Brain pericyte (primary cell): ENCODE measurements around the gene TRIM46.
A peak's percentile ranks its signal among the peaks of the same experiment; 100 is the strongest.
"Not testable (repeated sequence)": the region's sequence is repeated elsewhere in the genome, so short reads cannot be mapped to it uniquely, and the experiment has no call there.

Experiments used
- DNase-seq: peaks from one replicate; pipeline ENCODE4 v3.0.0-alpha.2; 2012; ENCODE audit warnings: low read depth, low spot score

TRIM46 gene

DNA sequence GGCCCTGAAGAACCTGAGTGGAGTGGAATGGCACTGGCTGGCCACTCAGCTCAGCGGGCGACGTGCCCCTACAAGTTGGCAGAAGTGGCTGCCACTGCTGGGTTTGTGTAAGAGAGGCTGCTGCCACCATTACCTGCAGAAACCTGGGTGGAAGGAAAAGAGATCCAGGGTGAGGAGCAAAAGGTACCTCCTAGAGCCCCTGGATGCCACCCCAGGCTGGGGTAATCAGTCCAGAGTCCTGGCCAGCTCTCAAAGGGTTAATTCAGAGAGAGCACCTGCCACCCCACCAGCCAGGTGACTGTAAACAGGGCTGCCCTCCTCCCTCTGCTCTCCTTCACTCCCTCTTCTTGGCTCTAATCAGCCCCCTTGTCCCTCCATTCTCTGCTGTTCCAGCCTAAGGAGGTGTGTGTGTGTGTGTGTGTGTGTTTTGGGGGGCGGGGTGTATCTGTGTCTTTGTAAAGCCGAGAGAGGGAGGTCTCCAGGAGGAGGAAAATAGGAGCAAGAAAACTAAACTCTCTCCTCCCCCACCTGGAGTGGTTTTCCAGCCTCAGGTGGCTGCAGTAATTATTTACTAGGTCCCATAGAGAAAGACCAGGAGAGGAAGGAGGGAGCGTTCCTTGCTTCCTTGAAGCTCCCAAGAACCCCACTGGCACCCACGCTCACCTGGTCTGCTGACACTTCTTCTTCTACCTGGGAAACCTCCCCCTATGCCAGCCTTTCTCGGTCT is 12.6 kb downstream of the TRIM46 start:
- DNase-seq, result no peak

GRCh38 chr1:155186794-155187455 is 13.3 kb downstream of the TRIM46 start:
- no peak for DNase-seq

- no peak for DNase-seq
Measured at GRCh38 chr1:155187456-155187891, 13.8 kb downstream of the TRIM46 start.

- no peak for DNase-seq
Measured at GRCh38 chr1:155188268-155188667, 14.6 kb downstream of the TRIM46 start.

DNA sequence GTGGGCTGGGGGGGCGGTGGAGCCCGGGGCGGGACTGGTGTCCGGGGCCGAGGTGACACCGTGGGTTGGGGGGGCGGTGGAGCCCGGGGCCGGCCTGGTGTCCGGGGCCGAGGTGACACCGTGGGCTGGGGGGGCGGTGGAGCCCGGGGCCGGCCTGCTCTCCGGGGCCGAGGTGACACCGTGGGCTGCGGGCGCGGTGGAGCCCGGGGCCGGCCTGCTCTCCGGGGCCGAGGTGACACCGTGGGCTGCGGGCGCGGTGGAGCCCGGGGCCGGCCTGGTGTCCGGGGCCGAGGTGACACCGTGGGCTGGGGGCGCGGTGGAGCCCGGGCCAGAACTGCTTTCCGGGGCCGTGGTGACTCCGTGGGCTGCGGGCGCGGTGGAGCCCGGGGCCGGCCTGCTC is 16.3 kb downstream of the TRIM46 start:
- not testable (repeated sequence) for DNase-seq

DNA sequence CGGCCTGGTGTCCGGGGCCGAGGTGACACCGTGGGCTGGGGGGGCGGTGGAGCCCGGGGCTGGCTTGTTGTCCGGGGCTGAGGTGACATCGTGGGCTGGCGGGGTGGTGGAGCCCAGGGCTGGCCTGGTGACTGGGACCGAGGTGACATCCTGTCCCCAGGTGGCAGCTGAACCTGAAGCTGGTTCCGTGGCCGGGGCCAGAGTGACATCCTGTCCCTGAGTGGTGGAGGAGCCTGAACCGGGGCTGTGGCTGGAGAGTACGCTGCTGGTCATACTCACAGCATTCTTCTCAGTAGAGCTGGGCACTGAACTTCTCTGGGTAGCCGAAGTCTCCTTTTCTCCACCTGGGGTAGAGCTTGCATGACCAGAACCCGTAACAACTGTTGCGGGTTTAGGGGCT is 18.3 kb downstream of the TRIM46 start:
- DNase-seq, result no peak

- no peak for DNase-seq
Measured at GRCh38 chr1:155192346-155193274, 19.0 kb downstream of the TRIM46 start.

DNA sequence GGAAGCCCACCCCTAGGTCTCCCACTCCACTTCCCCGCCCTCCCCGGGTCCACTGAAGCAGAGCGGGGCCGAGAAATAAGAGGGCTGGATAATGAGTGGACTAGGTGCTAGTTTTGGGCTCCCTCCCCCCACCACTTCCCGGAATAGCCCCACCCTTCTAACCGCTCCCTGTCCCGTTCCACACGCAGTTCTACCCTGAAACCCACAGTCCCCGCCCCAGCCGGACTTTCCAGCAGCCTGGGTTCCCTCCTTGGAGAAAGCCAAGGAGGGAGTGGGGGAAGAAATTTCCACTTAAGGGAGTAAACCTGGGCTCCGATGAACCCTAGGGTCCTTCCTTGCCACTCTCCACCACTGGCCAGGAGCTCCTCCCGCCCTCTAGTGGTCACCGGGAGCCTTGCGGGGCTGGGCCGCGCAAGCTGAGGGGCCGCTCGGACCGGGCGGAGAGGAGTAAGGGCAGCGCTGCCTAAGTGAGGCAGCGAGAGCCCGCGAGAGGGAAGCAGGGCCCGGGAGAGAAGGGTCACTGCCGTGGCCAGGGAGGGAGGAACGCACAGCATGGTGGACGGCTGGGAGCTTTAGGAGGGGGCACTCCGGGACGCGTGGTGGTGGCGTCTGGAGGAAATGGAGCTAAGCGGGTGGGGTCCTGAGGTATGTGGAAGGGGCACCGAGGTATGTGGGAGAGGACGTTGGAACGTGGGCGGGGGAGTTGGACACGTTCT is 19.8 kb downstream of the TRIM46 start:
- DNase-seq, result peak; percentile 71

- not testable (repeated sequence) for DNase-seq
Measured at GRCh38 chr1:155193991-155194240, 20.3 kb downstream of the TRIM46 start.

DNA sequence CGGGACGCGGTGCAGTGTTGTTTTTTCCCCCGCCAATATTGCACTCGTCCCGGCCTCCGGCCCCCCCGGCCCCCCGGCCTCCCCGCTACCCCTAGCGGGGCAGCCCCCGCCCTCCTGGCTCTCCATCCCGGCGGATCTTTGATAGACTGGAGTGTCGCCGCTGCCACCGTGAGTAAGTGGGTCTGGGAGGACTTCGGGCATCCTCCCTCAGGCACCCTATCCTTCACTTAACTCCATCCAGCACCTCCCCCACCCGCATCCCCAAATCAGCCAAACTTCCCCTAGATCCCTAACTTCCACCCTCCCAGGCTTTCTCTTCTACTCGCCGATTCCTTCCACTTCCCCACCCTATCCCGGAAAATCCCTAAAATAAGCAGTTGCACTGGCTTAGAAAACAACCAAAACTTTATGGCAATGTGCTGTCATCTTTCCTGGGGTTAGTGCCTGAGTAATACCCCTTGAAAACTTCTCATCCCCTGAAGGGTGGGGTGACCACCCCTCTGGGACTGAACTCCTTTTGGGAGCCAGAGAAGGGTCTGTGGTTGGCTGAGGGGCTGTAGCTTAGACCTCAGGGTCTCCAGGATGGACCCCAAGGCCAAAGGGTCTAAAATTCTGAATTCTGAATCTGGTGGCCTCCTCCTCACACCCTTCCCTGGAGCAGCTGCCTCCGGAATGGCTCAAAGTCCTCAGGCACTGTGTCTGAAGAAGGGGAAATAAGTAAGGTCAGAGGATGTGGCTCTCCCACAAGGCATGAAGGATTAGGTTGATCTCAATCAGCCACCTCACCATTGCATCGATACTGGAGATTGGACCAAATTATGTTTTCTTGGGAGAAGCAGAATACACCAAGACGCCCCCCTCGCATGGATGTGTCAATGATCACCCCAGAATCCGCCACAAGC is 21.8 kb downstream of the TRIM46 start:
- DNase-seq, result no peak

- DNase-seq, result no peak
Measured at GRCh38 chr1:155196103-155196892, 22.6 kb downstream of the TRIM46 start.

- no peak for DNase-seq
Measured at GRCh38 chr1:155196893-155197638, 23.4 kb downstream of the TRIM46 start.

GRCh38 chr1:155197901-155198546 is 24.4 kb downstream of the TRIM46 start:
- no peak for DNase-seq

- DNase-seq, result no peak
Measured at GRCh38 chr1:155198547-155198906, 24.9 kb downstream of the TRIM46 start.

GRCh38 chr1:155199792-155200191 is 26.1 kb downstream of the TRIM46 start:
- DNase-seq, result no peak

DNA sequence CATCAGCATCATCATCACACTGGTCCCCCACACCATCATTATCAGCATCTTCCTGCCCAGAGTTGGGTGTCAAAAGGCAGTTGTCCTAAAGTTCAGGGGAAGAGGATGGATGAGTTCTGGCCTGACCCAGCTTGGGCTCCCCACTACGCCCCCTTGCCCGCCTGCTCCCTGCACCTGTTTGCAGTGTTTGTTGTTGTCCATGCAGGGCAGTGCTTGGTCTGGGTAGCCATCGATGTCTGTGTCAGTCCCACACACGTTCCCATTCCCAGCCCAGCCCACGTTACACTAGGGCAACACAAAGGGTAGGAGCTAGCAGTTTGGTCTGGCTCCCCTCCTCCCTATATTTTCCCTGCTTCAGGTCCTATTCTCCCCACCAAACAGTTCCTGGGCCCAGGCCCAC is 27.3 kb downstream of the TRIM46 start:
- DNase-seq, result no peak

DNA sequence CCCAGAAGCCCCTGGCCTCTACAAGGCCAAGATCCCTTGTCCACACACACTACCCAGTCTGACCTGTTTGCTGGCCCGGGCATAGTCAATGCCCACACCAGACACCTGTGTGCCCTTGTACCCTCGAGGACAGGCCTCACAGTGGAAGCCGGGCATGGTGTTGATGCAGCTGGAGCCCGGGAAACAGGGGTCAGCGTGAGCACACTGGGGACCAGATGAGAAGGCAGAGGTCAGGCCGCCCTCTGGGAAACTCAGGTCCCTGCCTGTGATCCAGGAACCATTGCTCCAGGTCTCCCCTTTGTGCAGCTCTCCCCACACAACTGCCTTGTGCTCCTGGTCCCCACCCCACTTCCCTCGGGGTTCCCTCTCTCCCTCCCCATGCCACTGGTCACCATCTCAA is 28.5 kb downstream of the TRIM46 start:
- DNase-seq, result no peak

DNA sequence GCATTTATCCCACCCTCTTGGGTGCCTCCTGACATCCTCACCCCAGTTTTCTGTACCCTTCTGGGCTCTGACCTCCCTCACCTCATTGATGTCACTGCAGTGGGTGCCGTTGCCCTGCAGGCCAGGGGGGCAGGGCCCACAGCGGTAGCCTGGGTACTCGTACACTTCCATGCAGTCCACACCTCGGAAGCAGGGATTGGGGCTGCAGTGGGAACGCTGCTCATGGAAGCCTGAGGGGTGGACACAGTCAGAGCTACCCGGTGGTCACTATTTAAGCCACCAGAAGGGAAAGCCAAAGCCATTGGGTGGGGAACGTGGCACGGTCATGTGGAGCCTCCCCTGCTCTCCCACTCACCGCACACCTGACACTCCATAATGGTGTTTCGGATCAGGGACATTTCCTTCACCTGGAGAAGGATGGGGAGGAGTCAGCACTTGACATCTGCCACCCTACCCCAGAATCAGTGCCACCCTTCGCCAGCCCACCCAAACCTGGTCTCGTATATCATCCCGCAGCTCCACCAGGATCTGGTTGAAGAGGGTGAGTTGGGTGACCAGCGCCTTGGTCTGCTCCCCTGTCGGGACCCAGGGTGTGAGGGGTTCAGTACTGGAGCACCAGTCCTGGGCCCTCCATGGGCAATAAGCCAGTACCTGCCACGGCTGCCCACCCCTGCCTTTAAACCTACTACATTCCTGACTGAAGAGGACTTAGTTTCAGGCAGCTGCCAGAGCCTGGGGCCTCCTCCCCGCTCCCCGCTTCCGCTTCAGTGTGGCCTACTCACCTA is 29.3 kb downstream of the TRIM46 start:
- DNase-seq, result no peak
